ENCODE measurements around the gene C11orf68.
A peak's percentile ranks its signal among the peaks of the same experiment; 100 is the strongest.

The C11orf68 gene

DNA sequence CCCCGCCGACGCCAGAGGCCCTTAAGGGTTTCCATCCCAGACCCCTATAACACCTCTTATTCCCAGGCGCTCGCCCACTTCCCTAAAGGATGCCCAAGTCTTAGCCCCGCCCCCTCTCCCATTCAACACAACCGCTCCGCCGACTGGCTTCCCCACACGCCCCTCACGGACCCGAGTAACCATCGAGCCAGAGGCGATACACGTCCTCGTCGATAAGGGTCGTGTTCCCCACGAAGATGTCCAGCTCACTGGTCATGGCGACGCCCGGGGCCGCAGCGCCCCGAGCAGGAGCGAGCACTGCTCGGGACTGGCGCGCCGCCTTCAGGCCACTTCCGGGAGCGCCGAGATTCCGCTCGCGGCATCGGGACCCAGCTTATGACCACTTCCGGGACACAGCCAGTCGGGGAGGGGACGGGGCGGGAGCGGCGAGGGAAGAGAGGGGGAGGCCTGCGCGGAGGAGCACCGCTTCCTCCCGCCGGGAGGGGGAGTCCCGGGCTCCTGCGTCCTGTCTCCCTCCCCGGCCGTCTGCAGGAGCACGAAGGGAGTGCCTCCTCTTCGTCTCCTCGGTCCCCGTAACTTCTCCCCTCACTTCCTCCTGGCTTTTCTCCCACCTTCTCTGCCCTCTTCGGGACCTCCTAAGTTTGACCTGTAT lies 30.6 kb downstream of the C11orf68 start, which contains the start of gene FIBP:
Gene FIBP (minus strand): TSS at position 309 of the 652 bp plus-strand sequence. CDS start 53 bp downstream, at position 256.
- peak; percentile 98 for DNase-seq

GRCh38 chr11:65887723-65888162 lies 31.1 kb downstream of the C11orf68 start:
- no peak for DNase-seq

GRCh38 chr11:65886826-65887722 lies 31.8 kb downstream of the C11orf68 start:
- DNase-seq: no peak

GRCh38 chr11:65885808-65886536 lies 32.9 kb downstream of the C11orf68 start:
- DNase-seq: no peak

DNA sequence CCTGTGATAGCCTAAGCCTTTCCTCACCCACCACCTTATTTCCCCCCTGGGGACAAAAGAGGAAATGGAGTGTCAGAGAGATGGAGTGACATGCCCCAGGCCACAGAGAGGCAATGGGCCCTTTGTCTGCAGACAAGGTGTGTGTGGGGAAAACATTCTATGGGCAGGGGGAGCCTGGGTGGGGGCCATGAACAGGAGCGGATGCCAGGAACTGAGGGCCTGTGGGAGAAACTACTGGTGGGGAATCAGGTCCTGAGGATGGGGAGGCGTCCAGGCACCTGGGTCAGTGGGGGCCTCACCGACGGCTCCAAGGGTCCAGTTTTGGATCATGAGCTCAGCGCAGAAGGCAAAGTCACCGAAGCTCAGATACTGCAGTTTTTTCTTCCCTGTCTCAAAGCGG lies 33.6 kb downstream of the C11orf68 start:
- no peak for DNase-seq

DNA sequence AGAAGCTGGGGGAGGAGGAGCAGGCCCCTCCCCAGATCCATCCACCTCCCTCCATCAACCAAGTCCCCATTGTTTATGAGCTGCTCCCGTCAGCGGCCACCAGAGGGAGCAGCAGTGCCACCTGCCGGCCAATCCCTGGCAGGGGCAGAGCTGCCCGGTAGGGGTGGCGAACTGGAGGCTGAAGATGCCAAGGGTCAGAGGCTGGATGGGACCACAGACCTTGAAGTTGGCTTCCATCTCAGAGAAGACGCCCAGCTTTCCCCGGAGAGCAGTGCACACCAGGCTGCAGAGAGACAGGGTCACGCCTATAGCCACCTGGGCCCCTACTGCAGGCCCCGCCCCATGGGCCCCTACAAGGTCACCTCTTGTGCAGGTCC lies 34.2 kb downstream of the C11orf68 start:
- peak; percentile 85 for DNase-seq

DNA sequence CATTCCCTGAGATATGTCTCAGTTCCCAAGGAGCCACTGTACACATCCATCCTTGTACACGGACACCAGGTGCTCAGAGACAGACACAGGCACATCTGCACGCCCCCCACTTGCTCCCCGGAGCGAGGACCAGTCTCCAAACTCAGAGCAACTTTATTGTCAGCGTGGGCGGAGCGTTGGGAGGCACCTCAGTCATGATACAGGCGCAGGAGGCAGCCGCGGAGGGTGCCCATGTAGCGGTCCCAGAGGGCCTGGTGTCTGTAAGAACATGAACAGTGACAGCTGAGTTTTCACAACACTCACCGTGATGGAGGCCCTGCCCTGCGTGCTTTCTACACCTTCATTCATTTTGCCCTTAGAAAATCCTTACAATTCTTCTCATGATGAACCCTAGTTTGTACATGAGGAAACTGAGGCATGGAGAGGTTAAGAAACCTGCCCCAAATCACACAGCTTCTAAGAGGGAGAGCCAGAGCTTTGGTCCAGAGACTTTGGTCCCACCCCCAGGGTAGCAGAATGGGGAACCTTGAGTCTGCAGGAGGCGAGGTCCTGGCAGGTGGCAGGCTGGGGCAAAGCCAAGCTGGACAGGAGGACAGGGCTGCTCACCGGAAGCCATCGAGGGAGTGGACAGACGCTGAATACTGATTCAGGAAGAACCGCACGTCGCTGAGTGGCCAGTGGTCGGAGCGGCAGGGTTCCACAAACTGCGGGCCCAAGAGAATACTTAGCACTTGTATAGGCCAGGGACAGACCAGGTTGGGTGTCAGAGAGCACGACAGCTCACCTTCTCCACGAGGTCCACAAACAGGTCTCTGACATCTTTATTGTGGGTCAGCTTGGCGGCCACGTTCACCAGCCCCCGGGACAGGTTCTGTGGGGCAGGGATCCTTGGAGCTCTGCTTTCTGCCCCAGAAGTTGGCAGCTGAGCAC lies 34.8 kb downstream of the C11orf68 start:
- DNase-seq: no peak

GRCh38 chr11:65883058-65883761 lies 35.7 kb downstream of the C11orf68 start:
- DNase-seq: no peak

DNA sequence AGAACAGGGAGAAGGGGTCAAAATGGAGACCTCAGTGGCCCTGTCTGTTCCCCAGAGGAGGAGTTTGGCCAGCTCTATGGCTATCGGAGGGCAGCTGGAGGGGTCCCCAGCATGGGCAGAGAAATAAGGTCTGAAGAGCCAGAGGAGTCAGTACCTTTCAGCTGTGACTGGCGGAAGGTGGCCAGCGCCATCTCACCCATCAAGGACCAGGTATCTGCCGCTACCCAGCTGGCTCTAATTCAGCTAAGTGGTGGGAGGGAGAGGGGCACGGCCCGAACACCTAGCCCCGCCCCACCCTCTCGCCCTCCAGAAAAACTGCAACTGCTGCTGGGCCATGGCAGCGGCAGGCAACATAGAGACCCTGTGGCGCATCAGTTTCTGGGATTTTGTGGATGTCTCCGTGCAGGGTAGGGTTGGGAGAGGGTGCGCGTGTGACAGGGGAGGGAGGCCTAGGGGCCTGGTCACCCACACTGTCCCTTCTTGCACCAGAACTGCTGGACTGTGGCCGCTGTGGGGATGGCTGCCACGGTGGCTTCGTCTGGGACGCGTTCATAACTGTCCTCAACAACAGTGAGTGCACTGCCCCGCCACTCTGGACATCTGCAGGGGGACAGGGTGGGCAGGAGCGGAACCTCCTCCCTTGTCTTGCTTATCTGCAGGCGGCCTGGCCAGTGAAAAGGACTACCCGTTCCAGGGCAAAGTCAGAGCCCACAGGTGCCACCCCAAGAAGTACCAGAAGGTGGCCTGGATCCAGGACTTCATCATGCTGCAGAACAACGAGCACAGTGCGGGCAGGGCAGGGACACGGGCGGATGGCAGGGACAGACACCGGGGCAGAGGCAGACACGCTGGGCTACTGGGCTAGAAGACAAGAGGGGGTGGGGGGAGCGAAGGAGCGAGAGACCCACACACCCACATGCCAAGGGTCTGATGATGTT lies 36.5 kb downstream of the C11orf68 start:
- DNase-seq: no peak

- no peak for DNase-seq
Observed at GRCh38 chr11:65880844-65881421, 37.9 kb downstream of the C11orf68 start.

GRCh38 chr11:65880027-65880426 lies 38.8 kb downstream of the C11orf68 start:
- DNase-seq: no peak

- DNase-seq: peak; percentile 53
Observed at GRCh38 chr11:65879617-65880016, 39.2 kb downstream of the C11orf68 start, which contains the start of gene CTSW. Gene CTSW (plus strand): TSS chr11:65879837. CDS start chr11:65879855, 18 bp downstream.

GRCh38 chr11:65873318-65874156 lies 45.3 kb downstream of the C11orf68 start:
- peak; percentile 96 for DNase-seq

DNA sequence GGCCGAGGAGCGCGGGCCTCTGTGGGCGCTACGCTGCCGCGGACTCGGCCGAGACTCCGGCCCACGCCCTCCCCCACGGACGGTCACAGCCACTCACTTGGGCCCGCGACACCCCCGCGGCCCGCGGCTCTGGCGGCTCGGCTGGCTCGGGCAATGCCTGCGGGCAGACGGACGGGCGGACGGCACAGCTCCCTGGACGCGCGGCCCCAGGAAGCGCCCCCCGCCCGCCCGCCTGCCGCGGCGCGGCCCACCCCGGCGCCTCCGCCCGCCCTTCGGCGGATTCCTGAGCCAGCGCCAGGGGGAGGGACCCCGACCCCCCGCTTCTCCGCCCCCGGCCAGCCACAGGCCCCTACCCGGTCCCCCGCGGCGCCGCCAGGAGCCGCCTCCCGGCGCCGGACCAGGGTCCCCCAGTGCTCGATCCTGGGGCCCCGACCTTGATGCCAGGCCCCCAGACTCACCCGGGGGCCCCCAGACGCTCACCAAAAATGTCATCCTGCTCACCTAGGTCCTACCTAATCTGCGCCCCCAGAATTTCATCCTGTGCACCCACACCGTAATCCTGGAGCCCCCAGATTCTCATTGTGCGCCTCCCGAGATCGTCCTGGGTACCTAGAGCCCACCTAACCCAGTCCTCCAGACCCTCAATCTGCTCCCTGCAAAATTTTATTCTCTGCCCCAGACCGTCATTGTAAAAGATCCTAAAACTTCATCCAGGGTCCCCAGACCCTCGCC lies 46.1 kb downstream of the C11orf68 start, which contains the start of gene EFEMP2:
Gene EFEMP2 (minus strand): TSS at position 215 of the 732 bp plus-strand sequence. CDS start 446 bp downstream, outside the sequence.
- DNase-seq: no peak

DNA sequence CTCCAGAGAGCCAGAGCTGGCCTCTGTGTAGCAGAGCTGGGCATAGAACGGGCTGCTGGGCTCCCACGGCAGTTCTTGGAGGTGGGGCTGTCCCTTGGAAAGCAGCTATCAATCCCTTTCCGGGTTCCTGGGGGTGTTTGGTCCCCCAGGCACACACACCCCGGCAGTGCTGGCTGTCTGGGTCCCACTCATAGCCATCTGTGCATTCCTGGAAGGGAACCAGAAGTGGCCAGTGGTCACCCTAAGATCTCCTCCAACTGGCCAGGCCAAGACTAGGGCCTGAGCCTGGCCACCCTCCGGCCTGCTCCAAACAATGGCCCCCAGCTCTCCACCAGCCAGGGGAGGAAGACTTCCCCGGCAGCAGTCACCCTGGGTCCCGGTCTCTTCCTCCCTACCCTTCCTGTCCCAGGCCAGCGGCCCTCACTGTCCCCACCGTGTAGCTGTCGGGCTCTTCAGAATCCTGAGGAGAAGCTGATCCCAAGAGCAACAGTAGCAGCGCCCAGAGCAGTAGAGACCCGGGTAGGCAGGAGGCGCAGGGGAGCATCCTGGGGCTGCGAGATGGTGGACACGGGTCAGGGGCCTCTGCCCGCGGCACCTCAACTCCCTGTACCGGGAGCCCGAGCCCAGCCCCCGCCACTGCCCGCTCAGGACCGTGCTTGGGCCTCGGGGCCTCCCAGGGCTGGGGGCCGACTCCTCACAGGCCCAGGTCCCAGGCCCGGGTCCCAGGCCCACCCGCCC lies 46.9 kb downstream of the C11orf68 start:
- no peak for DNase-seq

DNA sequence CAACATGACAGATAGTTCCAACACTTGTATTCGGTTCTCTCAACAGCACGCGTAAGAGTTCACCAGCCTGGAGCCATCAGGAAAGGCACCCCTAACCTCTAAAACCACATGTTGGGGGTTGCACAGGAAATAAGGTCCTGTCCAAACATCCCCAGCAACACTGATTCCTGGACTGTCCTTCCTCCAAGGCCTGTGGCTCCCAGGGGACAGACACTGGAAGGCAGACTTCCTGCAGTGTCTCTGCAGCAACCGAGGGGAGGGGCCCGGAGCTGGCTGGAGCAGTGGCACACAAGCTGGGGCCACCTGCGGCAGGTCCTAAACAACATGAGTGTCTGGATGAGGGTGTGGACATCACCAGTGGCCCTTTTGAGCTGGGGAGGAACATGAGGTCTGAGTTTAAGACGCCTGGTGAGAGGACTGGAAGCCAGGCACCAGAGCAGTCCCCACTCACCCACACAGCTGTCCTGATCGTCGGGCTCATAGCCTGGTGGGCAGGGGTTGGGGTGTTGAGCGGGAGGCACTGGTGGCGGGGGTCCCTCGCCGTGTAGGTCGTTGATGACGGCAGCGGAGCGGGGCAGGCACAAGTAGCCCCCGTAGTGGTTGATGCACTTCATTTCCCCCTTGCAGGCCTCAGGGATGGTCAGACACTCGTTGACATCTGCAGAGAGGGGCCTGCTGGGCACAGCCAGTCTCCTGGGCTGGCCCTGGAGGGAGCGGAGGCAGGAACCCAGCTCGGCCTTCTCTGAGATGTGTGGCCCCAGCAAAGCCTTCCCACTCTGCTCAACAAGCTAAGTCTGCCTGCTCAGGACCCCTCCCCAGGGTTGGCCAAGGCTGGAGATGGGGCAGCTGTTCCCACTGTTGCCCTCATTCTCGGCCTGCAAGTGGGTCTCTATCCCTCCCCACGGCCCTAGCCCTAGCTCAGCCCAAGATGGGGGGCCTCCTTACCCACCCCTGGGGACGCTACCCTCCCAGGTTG lies 47.9 kb downstream of the C11orf68 start:
- no peak for DNase-seq

Measured in stimulated activated CD4-positive, alpha-beta T cell treated with anti-CD3 and anti-CD28 coated beads, Interleukin-15, amount 100 ng/mL, for 24 hours (primary cell).